ENCODE measurements around the gene ROR2. TPM values are rescaled to one million over a fixed set of nuclear protein-coding genes. Genes with fewer than 3 reads are reported as not detected.

The ROR2 gene
- total RNA-seq, 2 donors from 2014 or later = 4.0 to 5.4 TPM

DNA sequence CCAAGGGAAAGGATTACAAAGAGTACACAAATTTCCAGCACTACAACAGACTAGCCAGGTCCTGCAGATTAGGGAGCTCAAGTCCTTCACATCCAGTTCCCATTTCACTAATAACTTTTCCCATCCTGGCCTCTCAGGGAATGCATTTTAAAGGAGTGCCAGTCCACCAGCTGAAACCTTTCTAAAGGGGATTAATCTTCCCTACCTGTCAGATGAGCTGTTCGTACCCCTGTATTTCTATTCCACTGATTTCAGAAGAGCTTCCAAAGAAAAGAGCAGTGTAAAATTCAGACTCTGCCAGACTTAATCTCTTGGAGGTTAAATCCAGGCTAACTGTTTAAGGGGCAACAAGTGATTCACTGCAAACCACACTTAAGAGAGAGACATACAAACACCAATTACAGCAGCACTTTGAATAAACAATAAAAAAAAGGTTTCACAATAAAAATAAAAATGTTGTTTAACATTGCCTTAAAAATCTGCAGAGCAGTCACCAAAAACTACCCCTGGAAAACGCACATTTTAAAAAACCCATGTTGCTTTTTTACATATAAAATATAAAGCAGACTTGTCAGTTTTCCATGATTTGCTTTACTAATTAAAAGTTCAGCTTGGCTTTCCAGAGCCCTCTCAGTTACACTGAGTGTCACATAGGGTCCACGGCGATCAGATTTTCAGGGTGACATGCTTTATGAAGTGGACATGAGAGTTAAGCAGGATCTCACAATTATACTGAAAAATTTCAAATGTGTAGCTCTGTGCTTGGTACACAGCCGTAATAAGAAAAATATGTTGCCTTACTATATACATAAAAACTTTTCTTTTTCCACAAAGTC, 3.2 kb downstream of the ROR2 start:
- no peak overlapping the region for H3K27ac ChIP-seq
- TF ChIP-seq POLR2A (IDR thresholded peaks at IDR 0.05) = no peak
- TF ChIP-seq, protein P1, sequence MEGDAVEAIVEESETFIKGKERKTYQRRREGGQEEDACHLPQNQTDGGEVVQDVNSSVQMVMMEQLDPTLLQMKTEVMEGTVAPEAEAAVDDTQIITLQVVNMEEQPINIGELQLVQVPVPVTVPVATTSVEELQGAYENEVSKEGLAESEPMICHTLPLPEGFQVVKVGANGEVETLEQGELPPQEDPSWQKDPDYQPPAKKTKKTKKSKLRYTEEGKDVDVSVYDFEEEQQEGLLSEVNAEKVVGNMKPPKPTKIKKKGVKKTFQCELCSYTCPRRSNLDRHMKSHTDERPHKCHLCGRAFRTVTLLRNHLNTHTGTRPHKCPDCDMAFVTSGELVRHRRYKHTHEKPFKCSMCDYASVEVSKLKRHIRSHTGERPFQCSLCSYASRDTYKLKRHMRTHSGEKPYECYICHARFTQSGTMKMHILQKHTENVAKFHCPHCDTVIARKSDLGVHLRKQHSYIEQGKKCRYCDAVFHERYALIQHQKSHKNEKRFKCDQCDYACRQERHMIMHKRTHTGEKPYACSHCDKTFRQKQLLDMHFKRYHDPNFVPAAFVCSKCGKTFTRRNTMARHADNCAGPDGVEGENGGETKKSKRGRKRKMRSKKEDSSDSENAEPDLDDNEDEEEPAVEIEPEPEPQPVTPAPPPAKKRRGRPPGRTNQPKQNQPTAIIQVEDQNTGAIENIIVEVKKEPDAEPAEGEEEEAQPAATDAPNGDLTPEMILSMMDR (IDR thresholded peaks at IDR 0.05) = no peak
- H3K4me1 ChIP-seq = peaks cover 35% of the 10 kb centered on the region
- H3K36me3 ChIP-seq (replicated peaks in 1 of 2; ENCODE audit: insufficient read depth in 1 of 2, low read depth in 2 of 2) = no peaks in the 10 kb centered on the region
- H3K27me3 ChIP-seq = peaks cover 0 to 29% of the 10 kb centered on the region in 2 donors
- H3K9me3 ChIP-seq = no peaks in the 10 kb centered on the region
- intact Hi-C loops (cut with DNase I) = no loop called here
- no peak for DNase-seq
- WGBS, 2 donors = 82 to 89% methylated on average over 5 of the region's 5 CpGs
- H3K4me3 ChIP-seq = no peak overlapping the region
- ATAC-seq = no peak

DNA sequence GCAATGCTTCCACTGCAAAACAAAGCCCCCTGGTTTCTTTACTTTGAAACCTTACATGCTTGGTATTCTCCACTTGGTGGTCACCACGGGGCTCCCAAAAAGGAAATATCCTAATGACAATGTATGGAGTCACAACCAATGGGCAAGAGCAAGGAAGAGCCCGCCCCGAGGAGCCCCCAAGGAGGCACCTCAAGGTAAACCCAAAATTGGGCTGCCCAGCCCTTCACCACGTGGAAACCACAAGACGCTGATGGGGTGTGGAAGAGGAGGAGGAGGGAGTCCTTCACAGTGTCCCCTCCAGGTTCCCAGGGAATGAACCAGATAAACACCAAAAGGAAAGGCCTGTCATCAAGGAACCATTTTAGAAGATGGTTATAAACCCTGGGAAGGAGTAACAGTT, 3.8 kb downstream of the ROR2 start:
- ATAC-seq (no peak), DNase-seq (no peak)
- Histone ChIP-seq H3K27me3 (peaks cover 0 to 29% of the 10 kb centered on the region in 2 donors), H3K4me3 (no peak overlapping the region), H3K9me3 (no peaks in the 10 kb centered on the region), H3K27ac (no peak overlapping the region), H3K4me1 (peaks cover 35% of the 10 kb centered on the region), H3K36me3 (replicated peaks in 1 of 2; ENCODE audit: insufficient read depth in 1 of 2, low read depth in 2 of 2) (no peaks in the 10 kb centered on the region)
- 64 to 85% methylated on average over 5 of the region's 5 CpGs for WGBS, 2 donors
- intact Hi-C loops (cut with DNase I) = no loop called here
- TF ChIP-seq, protein P1 (IDR thresholded peaks at IDR 0.05) = no peak
- no peak for TF ChIP-seq POLR2A (IDR thresholded peaks at IDR 0.05)

DNA sequence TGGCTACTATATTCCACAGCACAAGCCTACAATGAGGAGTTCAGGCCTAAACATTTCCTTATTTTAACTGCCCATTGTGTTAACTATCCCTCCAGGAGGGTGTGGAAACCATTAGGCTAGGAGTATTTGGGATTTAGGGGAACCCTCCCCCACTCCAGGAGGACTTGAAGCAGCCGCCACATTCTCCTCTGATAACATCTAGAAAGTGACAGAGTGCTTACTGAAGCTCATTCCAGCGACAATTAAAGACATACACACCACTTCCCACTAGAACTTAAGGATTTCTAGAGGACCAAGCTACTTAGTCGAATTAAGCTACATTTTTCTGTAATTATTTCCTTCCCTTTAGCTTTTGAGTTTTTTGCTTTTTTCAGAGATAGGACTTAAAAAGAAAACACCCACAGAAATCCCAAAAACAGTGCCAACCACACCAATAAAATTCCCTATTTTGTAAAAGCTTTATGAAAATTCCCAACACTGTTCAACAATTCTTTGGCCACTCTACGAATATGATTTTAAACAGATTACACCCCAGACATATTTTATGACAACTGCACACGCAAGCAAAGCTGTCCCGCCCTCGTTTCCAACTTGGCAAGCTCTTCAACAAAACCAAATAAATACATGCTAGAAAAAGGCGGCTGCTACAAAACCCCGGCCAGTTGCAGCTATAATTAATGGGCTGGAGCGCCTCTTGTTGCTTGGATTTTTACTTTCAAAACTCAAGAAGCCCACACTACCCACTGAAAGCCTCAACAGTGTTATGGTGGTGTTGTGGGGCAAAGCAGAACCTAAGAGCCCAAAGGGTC, 4.5 kb downstream of the ROR2 start:
- H3K36me3 ChIP-seq (replicated peaks in 1 of 2; ENCODE audit: insufficient read depth in 1 of 2, low read depth in 2 of 2) = no peaks in the 10 kb centered on the region
- 10 to 19% methylated on average over 10 of the region's 10 CpGs for WGBS, 2 donors
- DNase-seq (peak; percentile 23 to 47 (median 34)), ATAC-seq (no peak)
- no peak for TF ChIP-seq POLR2A (IDR thresholded peaks at IDR 0.05)
- TF ChIP-seq, protein P1 (IDR thresholded peaks at IDR 0.05) = no peak
- peaks cover 31% of the 10 kb centered on the region for H3K4me1 ChIP-seq
- peak overlapping the region in 1 of 4 donors; percentile 4 for H3K27ac ChIP-seq
- no peak overlapping the region for H3K4me3 ChIP-seq
- peaks cover 0 to 25% of the 10 kb centered on the region in 2 donors for H3K27me3 ChIP-seq
- intact Hi-C loops (cut with DNase I) = no loop called here
- no peaks in the 10 kb centered on the region for H3K9me3 ChIP-seq

DNA sequence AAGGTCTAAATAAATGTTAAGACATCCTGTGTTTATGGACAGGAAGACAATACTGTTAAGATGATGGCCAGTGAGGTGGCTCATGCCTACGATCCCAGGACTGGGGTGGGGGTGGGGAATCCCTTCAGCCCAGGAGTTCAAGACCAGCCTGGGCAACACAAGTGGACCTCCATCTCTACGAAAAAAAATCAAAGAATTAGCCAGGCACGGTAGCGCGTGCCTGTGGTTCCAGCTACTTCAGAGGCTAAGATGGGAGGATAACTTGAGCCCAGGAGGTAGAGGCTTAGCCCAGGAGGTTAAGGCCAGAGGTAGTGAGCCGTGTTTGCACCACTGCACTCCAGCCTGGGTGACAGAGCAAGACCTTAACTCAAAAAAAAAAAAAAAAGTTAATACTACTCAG, 5.3 kb downstream of the ROR2 start:
- Histone ChIP-seq H3K27me3 (peaks cover 0 to 19% of the 10 kb centered on the region in 2 donors), H3K4me3 (no peak overlapping the region), H3K36me3 (replicated peaks in 1 of 2; ENCODE audit: insufficient read depth in 1 of 2, low read depth in 2 of 2) (no peaks in the 10 kb centered on the region), H3K4me1 (peaks cover 25% of the 10 kb centered on the region), H3K9me3 (no peaks in the 10 kb centered on the region), H3K27ac (no peak overlapping the region)
- intact Hi-C loops (cut with DNase I) = no loop called here
- 75 to 87% methylated on average over 6 of the region's 6 CpGs for WGBS, 2 donors
- DNase-seq (no peak), ATAC-seq (no peak)
- no peak for TF ChIP-seq POLR2A (IDR thresholded peaks at IDR 0.05)
- TF ChIP-seq, protein P1 (IDR thresholded peaks at IDR 0.05) = no peak
